Mucosa of stomach (tissue), 1 donor: ENCODE results near the gene CNTFR.

ENCODE experiments used
- H3K27me3 ChIP-seq: one replicate; pipeline ENCODE4 v1.7.0; 2013; ENCODE audit warnings: mild to moderate bottlenecking, low read length; ENCODE audit not compliant: control insufficient read depth, insufficient read depth
- H3K36me3 ChIP-seq: one replicate; pipeline ENCODE4 v1.7.0; 2013; ENCODE audit warnings: low read length; ENCODE audit not compliant: control insufficient read depth, insufficient read depth
- H3K4me1 ChIP-seq: one replicate; pipeline ENCODE4 v1.7.0; 2013; ENCODE audit warnings: mild to moderate bottlenecking, low read length; ENCODE audit not compliant: control insufficient read depth, insufficient read depth
- H3K4me3 ChIP-seq: one replicate; pipeline ENCODE4 v1.7.0; 2013; ENCODE audit warnings: low read length
- H3K9ac ChIP-seq: one replicate; pipeline ENCODE4 v1.7.0; 2013; ENCODE audit warnings: mild to moderate bottlenecking, low read length, moderate library complexity
- H3K9me3 ChIP-seq: one replicate; pipeline ENCODE4 v1.7.0; 2013; ENCODE audit warnings: mild to moderate bottlenecking, low read length, moderate library complexity; ENCODE audit not compliant: control insufficient read depth
- donor health status: Pancreatic carcinoma.

The CNTFR gene

DNA sequence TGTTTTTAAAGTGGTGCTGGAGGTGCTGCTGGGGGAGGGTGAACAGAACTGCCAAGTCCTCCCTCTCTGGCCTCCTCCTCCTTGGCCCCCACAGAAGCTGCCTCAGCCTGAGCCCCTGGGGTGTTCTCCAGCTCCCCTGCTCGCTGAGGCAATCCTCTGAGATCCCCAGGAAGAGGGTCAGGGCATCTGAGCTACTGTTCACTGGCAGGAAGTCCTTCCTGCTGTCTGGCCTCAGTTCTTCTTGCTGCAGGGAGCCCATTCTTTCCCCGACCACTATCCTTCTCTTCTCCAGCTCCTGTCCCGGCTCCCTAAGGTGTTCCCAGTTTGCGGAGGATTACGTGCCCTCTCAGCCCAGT is 9.7 kb downstream of the CNTFR start:
- peaks cover 6% of the 10 kb centered on the region for H3K4me1 ChIP-seq
- no peaks in the 10 kb centered on the region for H3K9me3 ChIP-seq
- H3K27me3 ChIP-seq = peaks cover 85% of the 10 kb centered on the region
- no peak overlapping the region for H3K4me3 ChIP-seq
- H3K9ac ChIP-seq = no peak overlapping the region
- no peaks in the 10 kb centered on the region for H3K36me3 ChIP-seq

DNA sequence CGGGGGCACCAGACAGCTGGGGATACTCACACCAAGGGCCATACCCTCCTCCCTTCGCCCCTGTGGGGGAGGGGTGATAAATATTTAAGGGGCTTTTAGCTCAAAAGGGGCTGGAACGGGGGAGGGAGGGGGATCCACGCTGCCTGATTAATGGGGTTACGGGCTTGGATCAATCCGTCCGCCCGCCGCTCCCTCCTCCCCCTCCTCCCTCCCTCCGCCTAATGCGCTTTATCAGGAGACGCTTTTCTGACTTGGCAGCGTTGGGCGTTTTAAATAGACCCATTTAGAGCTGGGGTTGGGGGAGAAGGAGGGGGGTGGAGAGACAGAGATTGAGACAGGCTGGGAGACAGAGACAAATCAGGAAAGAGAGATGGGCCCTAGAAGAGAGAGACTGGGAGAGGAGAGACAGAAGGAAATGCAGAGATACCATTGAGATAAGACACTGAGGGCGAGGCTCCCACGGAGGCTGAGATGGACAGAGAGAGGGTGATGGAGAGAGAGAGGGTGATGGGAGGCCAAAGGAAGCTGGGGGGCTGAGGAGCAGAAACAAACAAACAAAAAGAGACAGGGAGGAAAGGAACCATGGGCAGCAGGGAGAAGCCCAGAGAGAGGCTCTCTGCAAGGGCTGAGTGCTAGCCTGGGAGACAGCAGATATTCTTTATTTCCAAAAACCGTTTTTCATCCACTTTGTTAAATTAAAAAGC is 10.3 kb downstream of the CNTFR start:
- H3K4me3 ChIP-seq = no peak overlapping the region
- H3K36me3 ChIP-seq = no peaks in the 10 kb centered on the region
- H3K4me1 ChIP-seq = peaks cover 6% of the 10 kb centered on the region
- no peaks in the 10 kb centered on the region for H3K9me3 ChIP-seq
- H3K9ac ChIP-seq = no peak overlapping the region
- peaks cover 85% of the 10 kb centered on the region for H3K27me3 ChIP-seq

DNA sequence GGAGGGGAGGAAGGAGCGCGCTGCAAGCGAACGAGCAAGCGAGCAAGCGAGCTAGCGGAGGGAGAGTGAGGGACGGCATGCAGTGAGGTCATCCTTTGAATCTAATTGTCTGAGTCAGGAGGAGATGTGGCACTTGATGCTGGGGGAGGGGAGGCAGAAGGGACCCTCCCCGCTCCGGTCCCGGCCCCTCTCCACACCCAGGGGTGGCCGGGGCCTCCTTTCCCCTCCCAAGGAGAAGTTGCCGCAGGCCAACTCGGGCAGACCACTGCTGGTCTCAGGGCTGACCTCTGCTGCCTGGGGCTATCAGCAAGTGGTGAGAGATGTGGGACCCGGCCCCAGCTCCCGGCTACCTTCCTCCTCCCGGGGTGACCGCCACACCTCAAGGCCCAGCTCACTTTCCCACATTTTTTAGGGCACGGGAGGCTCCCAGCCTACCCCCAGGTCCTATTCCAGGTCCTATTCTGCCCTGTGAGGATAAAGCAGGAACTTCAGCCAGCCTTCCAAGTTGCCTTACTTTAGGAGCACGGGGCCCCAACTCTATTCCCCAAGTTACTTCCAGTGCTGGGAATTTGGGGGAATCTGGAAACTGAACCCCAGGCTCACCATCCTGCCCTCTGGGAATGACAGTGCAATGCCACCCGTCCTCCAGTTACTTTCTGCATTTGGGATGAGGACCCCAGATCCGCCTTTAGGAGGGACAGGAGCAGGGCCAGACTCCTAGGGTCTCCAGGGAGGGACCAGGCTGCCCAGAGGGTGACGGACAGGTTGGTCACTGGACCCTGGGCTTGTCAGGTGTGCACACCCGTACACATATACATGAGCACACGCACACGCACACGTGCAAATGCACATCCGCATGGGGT is 11.1 kb downstream of the CNTFR start:
- H3K27me3 ChIP-seq = peaks cover 77% of the 10 kb centered on the region
- no peaks in the 10 kb centered on the region for H3K36me3 ChIP-seq
- H3K4me1 ChIP-seq = peaks cover 6% of the 10 kb centered on the region
- no peak overlapping the region for H3K4me3 ChIP-seq
- no peak overlapping the region for H3K9ac ChIP-seq
- no peaks in the 10 kb centered on the region for H3K9me3 ChIP-seq

DNA sequence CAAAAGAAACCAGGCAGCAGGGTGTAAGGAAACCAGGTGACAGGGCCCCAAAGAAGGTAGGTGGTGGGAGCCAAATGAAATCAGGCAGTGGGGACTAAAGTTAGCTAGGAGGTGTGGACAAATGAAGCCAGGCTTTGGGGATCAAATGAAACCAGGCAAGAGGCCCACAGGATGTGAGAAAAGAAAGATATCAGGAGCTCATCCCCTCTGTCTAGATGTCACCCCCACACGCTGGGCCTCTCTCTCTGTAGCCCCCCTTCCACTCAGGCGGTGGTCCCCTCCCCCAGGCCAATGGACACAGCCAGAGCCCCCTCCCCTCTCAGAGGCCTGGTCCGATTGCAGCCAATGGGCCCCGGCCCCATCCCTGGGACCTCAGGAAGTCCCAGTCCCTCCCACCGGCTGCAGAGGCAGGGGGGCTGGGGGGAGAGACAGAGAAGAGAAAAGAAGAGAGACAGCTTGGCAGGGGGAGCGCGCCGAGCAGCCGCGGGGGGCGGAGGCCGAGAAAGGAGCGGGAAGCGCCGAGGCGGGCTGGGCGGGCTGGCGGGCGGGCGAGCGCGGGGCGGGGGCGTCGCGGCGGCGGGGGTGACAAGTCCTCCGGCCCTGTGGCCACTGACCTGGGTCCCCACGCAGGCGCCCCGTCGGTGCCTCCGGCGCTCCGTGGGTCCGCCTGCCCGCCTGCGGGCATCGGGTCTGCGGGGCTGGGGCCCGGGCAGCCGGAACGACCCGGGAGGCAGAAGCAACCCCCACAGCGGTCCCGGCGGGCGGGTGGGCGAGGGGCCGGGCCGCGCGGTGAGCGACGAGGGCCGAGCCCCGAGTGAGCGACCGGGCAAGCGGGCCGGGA is 11.9 kb downstream of the CNTFR start:
- Histone ChIP-seq H3K4me1 (peaks cover 6% of the 10 kb centered on the region), H3K27me3 (peaks cover 71% of the 10 kb centered on the region), H3K9me3 (no peaks in the 10 kb centered on the region), H3K36me3 (no peaks in the 10 kb centered on the region), H3K9ac (no peak overlapping the region), H3K4me3 (no peak overlapping the region)

DNA sequence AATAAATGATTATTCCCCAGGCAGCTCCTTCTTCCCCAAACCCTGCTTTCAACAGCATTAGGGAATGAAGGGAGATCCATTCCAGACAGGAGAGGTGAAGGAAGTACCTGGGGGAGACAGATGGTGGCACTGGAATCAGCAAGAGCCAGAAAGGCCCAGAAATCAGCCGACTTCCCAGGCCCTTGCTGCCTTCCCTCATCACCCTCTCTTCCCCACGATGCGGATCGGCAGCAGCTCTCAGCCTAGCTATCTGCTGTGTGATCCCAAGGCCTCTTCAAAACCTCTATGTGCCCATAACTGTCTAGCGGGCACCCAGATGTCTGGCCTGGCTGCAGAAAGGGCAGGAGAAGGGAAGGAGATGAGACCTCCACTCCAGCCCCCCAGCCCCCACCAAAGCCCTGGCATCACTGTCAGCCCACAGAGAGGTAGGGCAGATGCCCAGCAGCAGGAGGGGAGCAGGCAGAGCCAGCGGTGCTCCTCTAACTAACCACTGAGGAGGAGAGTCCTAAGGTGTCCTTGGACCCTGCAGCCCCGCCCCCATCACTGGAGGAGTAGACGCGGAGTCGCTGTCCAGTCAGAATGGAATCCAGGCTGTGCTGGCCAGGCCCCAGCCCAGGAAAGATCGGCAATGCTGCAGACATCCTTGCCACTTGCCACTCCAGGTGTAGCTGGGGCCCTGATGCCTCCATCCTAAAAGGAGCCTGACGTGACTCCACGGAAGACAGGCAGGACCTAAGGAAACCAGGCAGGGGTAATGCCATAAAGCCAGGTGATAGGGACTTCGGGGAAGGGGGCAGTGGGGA is 12.7 kb downstream of the CNTFR start:
- peaks cover 65% of the 10 kb centered on the region for H3K27me3 ChIP-seq
- no peak overlapping the region for H3K9ac ChIP-seq
- H3K36me3 ChIP-seq = no peaks in the 10 kb centered on the region
- H3K4me3 ChIP-seq = no peak overlapping the region
- no peaks in the 10 kb centered on the region for H3K9me3 ChIP-seq
- peaks cover 12% of the 10 kb centered on the region for H3K4me1 ChIP-seq

DNA sequence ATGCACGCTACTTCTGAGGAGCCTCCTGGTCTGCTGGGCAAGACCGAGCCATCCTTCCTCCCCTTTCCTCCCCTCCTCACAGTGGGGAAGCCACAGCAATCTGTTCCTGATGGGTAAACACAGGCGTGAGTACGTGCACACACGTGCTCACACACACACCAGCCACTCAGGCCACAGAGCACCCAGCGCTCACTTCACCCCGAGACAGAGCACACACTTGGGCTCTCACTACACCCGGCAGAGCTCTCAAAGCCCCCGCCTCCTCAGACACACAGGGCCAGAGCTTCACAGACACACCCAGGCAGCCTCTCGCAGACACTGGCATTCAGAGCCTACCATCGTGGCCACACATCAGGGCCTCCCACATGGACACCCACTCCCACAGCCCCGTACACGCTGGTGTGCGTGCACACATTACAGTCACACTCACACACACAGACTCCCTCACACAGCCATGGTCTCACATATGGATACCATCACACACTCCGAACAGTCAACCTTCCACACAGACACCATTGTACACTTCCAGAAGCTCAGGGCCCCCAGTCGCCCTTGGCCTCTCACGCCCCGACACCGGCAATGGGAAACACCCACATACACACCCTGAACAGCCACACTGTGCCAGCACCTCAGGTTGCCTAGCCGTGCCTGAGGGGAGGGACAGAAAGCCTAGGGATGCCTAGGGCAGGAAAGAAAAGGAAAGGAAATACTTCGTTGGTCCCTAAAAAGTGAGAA is 13.5 kb downstream of the CNTFR start:
- peaks cover 14% of the 10 kb centered on the region for H3K4me1 ChIP-seq
- peaks cover 64% of the 10 kb centered on the region for H3K27me3 ChIP-seq
- H3K9ac ChIP-seq = no peak overlapping the region
- H3K36me3 ChIP-seq = no peaks in the 10 kb centered on the region
- H3K4me3 ChIP-seq = no peak overlapping the region
- no peaks in the 10 kb centered on the region for H3K9me3 ChIP-seq

DNA sequence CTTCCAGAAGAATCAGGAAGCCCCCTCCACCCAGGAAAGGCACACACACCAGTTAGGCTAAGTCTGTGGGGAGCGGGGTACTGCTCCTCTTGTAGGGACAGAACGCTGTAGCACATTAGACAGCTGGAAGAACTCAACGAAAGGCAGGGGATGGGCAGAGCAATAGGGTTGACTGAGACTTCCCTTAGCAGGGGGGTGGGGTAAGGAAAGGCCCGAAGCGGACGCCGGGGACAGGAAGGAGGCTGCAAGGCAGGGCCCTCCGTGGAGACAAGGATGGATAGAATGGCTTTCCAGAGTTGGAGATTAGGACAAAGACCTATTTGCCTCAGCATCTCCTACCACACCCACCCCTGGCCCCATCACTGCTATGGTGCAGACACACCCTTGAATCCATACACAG is 14.3 kb downstream of the CNTFR start:
- Histone ChIP-seq H3K9me3 (no peaks in the 10 kb centered on the region), H3K9ac (no peak overlapping the region), H3K4me1 (peaks cover 14% of the 10 kb centered on the region), H3K4me3 (no peak overlapping the region), H3K27me3 (peaks cover 56% of the 10 kb centered on the region), H3K36me3 (no peaks in the 10 kb centered on the region)

DNA sequence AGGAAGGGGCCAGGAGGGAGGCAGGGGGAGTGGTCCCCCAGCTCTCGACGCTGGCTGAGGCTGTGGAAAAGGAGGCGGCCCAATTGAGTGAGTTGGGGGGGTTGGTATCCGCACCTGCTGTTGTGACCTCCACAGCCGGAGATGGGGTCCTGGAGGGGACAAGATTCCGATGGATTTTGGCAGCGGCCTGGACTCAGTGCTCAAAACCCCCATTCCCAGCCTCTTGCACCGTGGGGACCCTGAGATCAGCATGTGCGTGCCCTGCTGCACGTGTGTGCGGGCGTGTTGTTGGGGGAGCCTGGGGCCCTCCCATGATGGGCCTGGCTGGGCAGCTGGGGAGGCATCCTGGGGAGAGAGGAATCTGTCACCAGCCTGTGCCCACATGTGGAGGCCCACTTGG is 15.0 kb downstream of the CNTFR start:
- no peaks in the 10 kb centered on the region for H3K36me3 ChIP-seq
- peaks cover 53% of the 10 kb centered on the region for H3K27me3 ChIP-seq
- no peak overlapping the region for H3K9ac ChIP-seq
- no peak overlapping the region for H3K4me3 ChIP-seq
- H3K4me1 ChIP-seq = peaks cover 14% of the 10 kb centered on the region
- no peaks in the 10 kb centered on the region for H3K9me3 ChIP-seq

DNA sequence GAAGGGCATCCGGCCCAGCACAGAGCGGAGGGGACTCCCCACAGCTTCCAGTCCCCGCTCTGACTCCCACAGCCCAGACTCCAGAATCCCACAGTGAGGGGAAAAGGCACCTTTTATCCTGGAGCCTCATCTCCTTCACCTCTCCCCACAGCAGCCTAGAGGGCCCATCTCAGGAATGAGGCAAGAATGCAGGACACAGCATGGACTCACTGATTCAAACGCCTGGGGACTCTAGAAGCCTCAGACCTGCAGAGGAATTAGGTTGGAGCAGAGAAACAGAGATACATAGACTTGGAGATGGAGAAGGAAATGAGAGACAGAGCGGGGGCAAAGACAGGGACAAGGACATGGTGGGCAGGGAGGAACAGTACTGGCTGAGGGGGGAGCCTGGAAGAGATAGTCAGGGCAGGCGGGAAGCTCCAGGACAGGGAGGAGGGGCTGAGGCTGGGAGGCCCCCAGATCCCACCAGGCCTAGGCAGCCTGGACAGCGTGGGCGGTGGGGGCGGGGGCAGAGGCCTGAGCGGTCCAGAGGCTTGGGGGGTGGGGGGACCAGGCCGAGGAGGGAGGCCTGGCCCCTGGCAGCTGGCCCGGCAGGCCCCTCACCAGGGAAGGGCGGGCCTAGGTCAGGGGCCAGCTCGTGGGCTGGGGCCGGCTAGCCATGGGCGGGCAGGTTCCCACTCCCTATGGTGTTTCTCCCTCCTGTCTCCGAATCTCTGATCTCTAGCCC is 15.8 kb downstream of the CNTFR start:
- Histone ChIP-seq H3K4me3 (no peak overlapping the region), H3K9ac (no peak overlapping the region), H3K36me3 (no peaks in the 10 kb centered on the region), H3K27me3 (peaks cover 45% of the 10 kb centered on the region), H3K9me3 (no peaks in the 10 kb centered on the region), H3K4me1 (peaks cover 8% of the 10 kb centered on the region)

DNA sequence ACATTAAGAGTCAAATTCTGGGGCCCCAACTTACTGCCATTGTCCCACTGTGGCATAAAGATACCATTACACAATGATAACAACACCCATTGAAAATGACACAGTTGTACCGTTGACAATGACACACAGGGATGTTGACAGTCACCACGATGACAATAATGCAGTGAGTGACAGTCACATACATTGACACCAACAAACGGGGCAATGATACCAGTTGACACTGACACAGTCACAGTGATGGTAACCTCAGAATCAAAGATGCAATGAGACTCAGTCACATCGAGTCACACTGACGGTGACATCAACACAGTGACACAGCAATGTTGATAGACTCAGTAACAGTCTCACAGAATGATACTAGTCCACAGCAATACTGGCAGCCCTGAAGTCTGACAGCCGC is 16.9 kb downstream of the CNTFR start:
- Histone ChIP-seq H3K27me3 (peaks cover 45% of the 10 kb centered on the region), H3K9me3 (no peaks in the 10 kb centered on the region), H3K36me3 (no peaks in the 10 kb centered on the region), H3K4me1 (peaks cover 8% of the 10 kb centered on the region), H3K9ac (no peak overlapping the region), H3K4me3 (no peak overlapping the region)
